Measurements from ENCODE around the gene LMNA. TPM values are rescaled to one million over a fixed set of nuclear protein-coding genes. Genes with fewer than 3 reads are reported as not detected.

LMNA gene
- total and polyA plus RNA-seq, 2 of the 4 experiments (the other 2 are of a cell fraction) = 563 to 755 TPM

DNA sequence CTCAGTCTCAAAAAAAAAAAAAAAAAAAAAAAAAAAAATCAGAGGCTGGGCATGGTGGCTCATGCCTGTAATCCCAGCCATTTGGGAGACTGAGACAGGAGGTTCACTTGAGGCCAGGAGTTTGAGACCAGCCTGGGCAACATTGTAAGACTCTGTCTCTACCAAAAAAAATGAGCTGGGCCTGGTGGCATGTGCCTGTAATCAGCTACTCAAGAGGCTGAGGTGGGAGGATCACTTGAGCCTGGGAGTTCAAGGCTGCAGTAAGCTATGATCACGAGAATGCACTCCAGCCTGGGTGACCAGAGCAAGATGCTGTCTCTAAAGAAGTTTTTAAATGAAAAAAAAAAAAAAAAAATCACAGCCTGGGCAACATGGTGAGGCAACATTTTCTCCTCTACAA is 49.2 kb downstream of the LMNA start:
- Histone ChIP-seq H2AFZ (replicated peaks; ENCODE audit: low read length, poor library complexity) (no peak overlapping the region), H3K4me1 (ENCODE audit: control insufficient read depth, insufficient read depth, low read length) (peaks cover 8% of the 10 kb centered on the region), H2AK5ac (ENCODE audit: low read depth, low read length) (no peak overlapping the region), H3K18ac (ENCODE audit: low read depth, low read length) (no peak overlapping the region), H3K9me3 (ENCODE audit: control insufficient read depth, insufficient read depth, low read length) (no peaks in the 10 kb centered on the region), H2BK5ac (ENCODE audit: low read depth, low read length, poor library complexity, severe bottlenecking) (no peak overlapping the region), H2BK120ac (ENCODE audit: low read depth, low read length) (no peak overlapping the region), H3K27me3 (ENCODE audit: control insufficient read depth, insufficient read depth, low read length) (no peaks in the 10 kb centered on the region), H2BK20ac (ENCODE audit: low read depth, low read length) (no peak overlapping the region), H3K79me1 (ENCODE audit: low read depth in 1 of 2, low read length in 2 of 2) (no peaks in the 10 kb centered on the region), H3K4me3 (ENCODE audit: insufficient read depth, low read depth, low read length) (no peak overlapping the region), H4K20me1 (ENCODE audit: insufficient read depth, low read length) (no peaks in the 10 kb centered on the region), H3K56ac (ENCODE audit: extremely low read depth, insufficient read depth, low read length) (no peak overlapping the region), H3K27ac (ENCODE audit: insufficient read depth, low read length) (no peak overlapping the region), H3K23ac (ENCODE audit: low read depth, low read length) (no peak overlapping the region), H3K4ac (ENCODE audit: low read depth, low read length) (no peak overlapping the region), H3K4me2 (ENCODE audit: low read depth, low read length) (no peak overlapping the region), H3K36me3 (ENCODE audit: control insufficient read depth, insufficient read depth, low read length) (no peaks in the 10 kb centered on the region), H4K8ac (ENCODE audit: low read depth in 2 of 2, low read length in 2 of 2) (no peak overlapping the region), H3K9ac (ENCODE audit: low read depth, low read length) (no peak overlapping the region), H3K14ac (replicated peaks; ENCODE audit: low read depth, low read length) (no peak overlapping the region), H2AK9ac (replicated peaks; ENCODE audit: low read depth, low read length, poor library complexity) (no peak overlapping the region), H3K9me1 (ENCODE audit: insufficient read depth, low read length) (peaks cover 13% of the 10 kb centered on the region), H2BK15ac (ENCODE audit: low read depth, low read length) (no peak overlapping the region), H4K5ac (ENCODE audit: low read depth, low read length) (no peak overlapping the region), H4K91ac (ENCODE audit: insufficient read depth, low read depth, low read length) (no peak overlapping the region)
- DNase-seq (no peak), ATAC-seq (ENCODE audit: low read depth) (no peak)
- BruUV-seq (replicated peaks) = no TSS peak
- TF ChIP-seq MAZ (IDR thresholded peaks at IDR 0.05; ENCODE audit: borderline replicate concordance, low read depth, low read length) = no peak
- no peak for TF ChIP-seq POLR2A (IDR thresholded peaks at IDR 0.05; ENCODE audit: low read depth, low read length)
- TF ChIP-seq CTCF (conservative IDR thresholded peaks at IDR 0.05; ENCODE audit: low read depth, low read length) = no peak
- TF ChIP-seq CEBPB (IDR thresholded peaks at IDR 0.05; ENCODE audit: low read depth, low read length) = no peak
- TF ChIP-seq, protein P1, sequence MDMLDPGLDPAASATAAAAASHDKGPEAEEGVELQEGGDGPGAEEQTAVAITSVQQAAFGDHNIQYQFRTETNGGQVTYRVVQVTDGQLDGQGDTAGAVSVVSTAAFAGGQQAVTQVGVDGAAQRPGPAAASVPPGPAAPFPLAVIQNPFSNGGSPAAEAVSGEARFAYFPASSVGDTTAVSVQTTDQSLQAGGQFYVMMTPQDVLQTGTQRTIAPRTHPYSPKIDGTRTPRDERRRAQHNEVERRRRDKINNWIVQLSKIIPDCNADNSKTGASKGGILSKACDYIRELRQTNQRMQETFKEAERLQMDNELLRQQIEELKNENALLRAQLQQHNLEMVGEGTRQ (IDR thresholded peaks at IDR 0.05; ENCODE audit: low read depth, low read length) = no peak
- no peak for TF ChIP-seq MXI1 (IDR thresholded peaks at IDR 0.05; ENCODE audit: borderline replicate concordance, low read depth, low read length)
- no peak for TF ChIP-seq CHD1 (IDR thresholded peaks at IDR 0.05; ENCODE audit: low read depth, low read length)
- no peak for TF ChIP-seq RCOR1 (IDR thresholded peaks at IDR 0.05; ENCODE audit: insufficient replicate concordance, low read length)
- TF ChIP-seq NFE2L2 (IDR thresholded peaks at IDR 0.05; ENCODE audit: low read depth, low read length) = no peak
- TF ChIP-seq MAFK (IDR thresholded peaks at IDR 0.05; ENCODE audit: low read depth, low read length) = no peak
- no peak for TF ChIP-seq FOS (IDR thresholded peaks at IDR 0.05; ENCODE audit: low read depth, low read length)
- TF ChIP-seq RFX5 (IDR thresholded peaks at IDR 0.05; ENCODE audit: low read depth, low read length) = no peak
- TF ChIP-seq RAD21 (IDR thresholded peaks at IDR 0.05; ENCODE audit: low read length) = no peak
- TF ChIP-seq BHLHE40 (IDR thresholded peaks at IDR 0.05; ENCODE audit: low read depth, low read length) = no peak
- TF ChIP-seq ELK1 (IDR thresholded peaks at IDR 0.05; ENCODE audit: borderline replicate concordance, low read depth, low read length) = no peak
- TF ChIP-seq SMC3 (IDR thresholded peaks at IDR 0.05; ENCODE audit: low read depth, low read length) = no peak
- CTCF ChIA-PET = interaction anchor here (0.6 to 1.1 kb wide), 3 partner anchors 9 to 161 kb away, joined by 3 read pairs; no protein-coding TSS in a partner anchor
- in situ Hi-C loops (cut with MboI; ENCODE audit: low sequenced_read_pairs) = loop anchor here (5.0 kb wide), 1 partner anchor 49 kb away; the partner anchor contains the start of gene PMF1
- intact Hi-C loops (cut with micrococcal nuclease) = no loop called here
- dilution Hi-C loops (cut with HindIII; ENCODE audit: low sequenced_read_pairs, unreplicated experiment) = no loop called here
- no CpG with 5 or more reads among the region's 1 CpG for WGBS, 2 experiments (ENCODE audit: extremely low coverage in 2 of 2, insufficient read length in 1 of 2)
- POLR2A ChIA-PET (ENCODE audit: unreplicated experiment) = interaction anchor here (0.6 kb wide), 1 partner anchor 12 kb away, joined by 9 read pairs; no protein-coding TSS in a partner anchor
